Gastrocnemius medialis (tissue), 4 donors: ENCODE results near the gene SMYD3. TPM values are rescaled to one million over a fixed set of nuclear protein-coding genes. Genes with fewer than 3 reads are reported as not detected.

Source experiments
- ATAC-seq, 2 donors: fragments of 150-250 bp; one replicate each; pipeline ENCODE4 v1.9.1; 2016
- DNase-seq, 2 donors: peaks; one replicate each; pipeline ENCODE4 v3.0.0-alpha.2; 2019
- H3K27ac ChIP-seq, 4 donors: fragments of 200-600 bp; sonication (generic); 1 replicate in 1 of 4; 2 replicates in 3 of 4; pipeline ENCODE4 v1.5.1; 2016 to 2018; ENCODE audit warnings: mild to moderate bottlenecking in 2 of 4, moderate library complexity in 1 of 4
- H3K27me3 ChIP-seq, 3 donors: fragments of 200-600 bp; sonication (generic) in 2 of 3; 1 replicate in 1 of 3; 2 replicates in 2 of 3; pipeline versions ENCODE4 v1.5.1 to v1.6.0; 2016 to 2019; ENCODE audit warnings: mild to moderate bottlenecking in 1 of 3, moderate library complexity in 1 of 3
- H3K36me3 ChIP-seq, 2 donors: fragments of 200-600 bp; sonication (generic) in 1 of 2; one replicate each; pipeline ENCODE4 v1.5.1; 2017 to 2018
- H3K4me1 ChIP-seq, 2 donors: fragments of 200-600 bp; sonication (generic) in 1 of 2; one replicate each; pipeline ENCODE4 v1.5.1; 2016 to 2017; ENCODE audit warnings: mild to moderate bottlenecking in 2 of 2
- H3K4me3 ChIP-seq, 4 donors: fragments of 200-600 bp; sonication (generic) in 3 of 4; 1 replicate in 1 of 4; 2 replicates in 3 of 4; pipeline ENCODE4 v1.5.1; 2016 to 2019; ENCODE audit warnings: mild to moderate bottlenecking in 2 of 4
- H3K9me3 ChIP-seq, 3 donors: fragments of 200-600 bp; sonication (generic) in 2 of 3; 1 replicate in 1 of 3; 2 replicates in 2 of 3; pipeline ENCODE4 v1.5.1; 2016 to 2019
- CTCF ChIP-seq, 5 experiments: fragments of 450-650 bp in 3 of 5; fragments of 200-600 bp in 2 of 5; sonication (generic) in 2 of 5; IDR thresholded peaks in 4 of 5; conservative IDR thresholded peaks in 1 of 5; 1 replicate in 4 of 5; 2 replicates in 1 of 5; pipeline ENCODE4 v1.5.1; 2016 to 2019; ENCODE audit warnings: antibody characterized with exemption in 5 of 5, mild to moderate bottlenecking in 3 of 5, moderate library complexity in 3 of 5
- POLR2A ChIP-seq, 2 donors: fragments of 450-650 bp; IDR thresholded peaks; one replicate each; pipeline ENCODE4 v1.6.1; 2017; ENCODE audit warnings: antibody characterized with exemption in 2 of 2, mild to moderate bottlenecking in 2 of 2, moderate library complexity in 2 of 2
- in situ Hi-C, 4 donors: fragments of 200-750 bp; cut with MboI; loops; one replicate each; pipeline versions ENCODE4 v1.15.0 to v1.8.0; 2017; ENCODE audit warnings: low sequenced_read_pairs in 4 of 4
- intact Hi-C: fragments of 100-400 bp; cut with DNase I; formaldehyde crosslinking; loops from one replicate; pipeline ENCODE4 v1.15.1; 2023; ENCODE audit warnings: low total_unique reads
- total RNA-seq, 4 donors: library from RNA; depleted of rRNA; stranded (reverse); fragments of >200 nt; gene quantifications; one replicate each; pipeline versions ENCODE4 v1.1.0 to v1.2.3, GENCODE V29; 2016

SMYD3 gene
- total RNA-seq, 4 donors from 2014 or later: 4.4 to 10.3 (median 6.3) TPM

- H3K27me3 ChIP-seq: no peaks in the 10 kb centered on the region
- H3K36me3 ChIP-seq: no peaks in the 10 kb centered on the region
- in situ Hi-C loops (no loop called here), intact Hi-C loops (no loop called here)
- no peak overlapping the region for H3K4me3 ChIP-seq
- TF ChIP-seq CTCF (IDR thresholded peaks at IDR 0.05 in 4 of 5, conservative IDR thresholded peaks at IDR 0.05 in 1 of 5): no peak
- no peak for TF ChIP-seq POLR2A (IDR thresholded peaks at IDR 0.05)
- H3K27ac ChIP-seq: no peak overlapping the region
- no peak for ATAC-seq
- no peak for DNase-seq
- no peaks in the 10 kb centered on the region for H3K4me1 ChIP-seq
- H3K9me3 ChIP-seq: no peaks in the 10 kb centered on the region
Observed at GRCh38 chr1:246200225-246200624, 306.9 kb downstream of the SMYD3 start.

- DNase-seq (no peak), ATAC-seq (no peak)
- Histone ChIP-seq H3K4me3 (no peak overlapping the region), H3K36me3 (no peaks in the 10 kb centered on the region), H3K27ac (no peak overlapping the region), H3K27me3 (no peaks in the 10 kb centered on the region), H3K4me1 (no peaks in the 10 kb centered on the region), H3K9me3 (no peaks in the 10 kb centered on the region)
- in situ Hi-C loops: no loop called here
- TF ChIP-seq CTCF (IDR thresholded peaks at IDR 0.05 in 4 of 5, conservative IDR thresholded peaks at IDR 0.05 in 1 of 5) (no peak), POLR2A (IDR thresholded peaks at IDR 0.05) (no peak)
- intact Hi-C loops: no loop called here
Observed at GRCh38 chr1:246199086-246199645, 307.9 kb downstream of the SMYD3 start.

GRCh38 chr1:246198115-246198816 lies 308.8 kb downstream of the SMYD3 start:
- Histone ChIP-seq H3K27ac (no peak overlapping the region), H3K9me3 (no peaks in the 10 kb centered on the region), H3K36me3 (no peaks in the 10 kb centered on the region), H3K27me3 (no peaks in the 10 kb centered on the region), H3K4me3 (no peak overlapping the region), H3K4me1 (no peaks in the 10 kb centered on the region)
- intact Hi-C loops (no loop called here), in situ Hi-C loops (no loop called here)
- no peak for ATAC-seq
- DNase-seq: no peak
- TF ChIP-seq CTCF (IDR thresholded peaks at IDR 0.05 in 4 of 5, conservative IDR thresholded peaks at IDR 0.05 in 1 of 5) (no peak), POLR2A (IDR thresholded peaks at IDR 0.05) (no peak)

DNA sequence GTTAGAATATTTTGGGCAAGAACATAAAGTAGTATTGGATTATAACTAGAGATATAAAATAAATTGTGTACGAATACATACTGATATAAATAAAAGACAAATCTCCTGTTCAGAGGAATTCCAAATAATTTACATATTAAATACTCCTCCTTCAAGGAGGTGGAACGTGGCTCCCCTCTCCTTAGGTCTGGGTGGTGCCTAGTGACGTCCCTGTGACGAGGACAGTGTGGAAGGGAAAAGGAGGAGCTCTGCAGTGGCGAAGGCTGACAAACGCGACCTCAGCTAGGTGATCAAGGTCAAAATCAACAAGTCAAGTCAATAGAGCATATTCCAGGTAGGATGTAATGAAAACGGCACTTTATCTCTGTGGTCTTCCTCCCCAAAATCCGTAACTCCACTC lies 310.0 kb downstream of the SMYD3 start:
- H3K4me1 ChIP-seq: no peaks in the 10 kb centered on the region
- in situ Hi-C loops: no loop called here
- H3K27ac ChIP-seq: no peak overlapping the region

More for the DNA sequence above, 310.0 kb downstream of the SMYD3 start:
- TF ChIP-seq POLR2A (IDR thresholded peaks at IDR 0.05) (no peak), CTCF (IDR thresholded peaks at IDR 0.05 in 4 of 5, conservative IDR thresholded peaks at IDR 0.05 in 1 of 5) (no peak)
- Histone ChIP-seq H3K36me3 (no peaks in the 10 kb centered on the region), H3K9me3 (no peaks in the 10 kb centered on the region), H3K27me3 (no peaks in the 10 kb centered on the region), H3K4me3 (no peak overlapping the region)
- DNase-seq (no peak), ATAC-seq (no peak)
- intact Hi-C loops: no loop called here
